ENCODE results near the gene TPK1. TPM values are rescaled to one million over a fixed set of nuclear protein-coding genes. Genes with fewer than 3 reads are reported as not detected.
"Not testable (repeated sequence)": the region's sequence is repeated elsewhere in the genome, so short reads cannot be mapped to it uniquely, and the experiment has no call there.

The TPK1 gene
- total and polyA plus RNA-seq, 8 donors = 1.4 to 3.6 (median 2.2) TPM

GRCh38 chr7:144784943-144785342, 50.9 kb downstream of the TPK1 start:
- ATAC-seq (no peak), DNase-seq (no peak), FAIRE-seq (no peak)
- 83 to 90% methylated on average over 3 of the region's 3 CpGs for WGBS, 2 donors
- no peaks in the 10 kb centered on the region for H3K27me3 ChIP-seq
- H3K9me3 ChIP-seq = no peaks in the 10 kb centered on the region
- H3K36me3 ChIP-seq = no peaks in the 10 kb centered on the region
- no peak for TF ChIP-seq CTCF (IDR thresholded peaks at IDR 0.05)
- no peak overlapping the region for H3K27ac ChIP-seq
- H3K4me3 ChIP-seq = no peak overlapping the region
- no peaks in the 10 kb centered on the region for H3K4me1 ChIP-seq
- intact Hi-C loops (cut with DNase I) = loop anchor here in 1 of 3 donors (5.0 kb wide), 1 partner anchor 207 kb away; no protein-coding TSS in a partner anchor

- DNase-seq (no peak), FAIRE-seq (peak; percentile 47), ATAC-seq (no peak)
- Histone ChIP-seq H3K9me3 (no peaks in the 10 kb centered on the region), H3K27ac (no peak overlapping the region), H3K36me3 (no peaks in the 10 kb centered on the region), H3K4me1 (no peaks in the 10 kb centered on the region), H3K27me3 (no peaks in the 10 kb centered on the region), H3K4me3 (no peak overlapping the region)
- TF ChIP-seq CTCF (IDR thresholded peaks at IDR 0.05) = no peak
- WGBS, 2 donors = 96% methylated on average over 2 of the region's 2 CpGs
- intact Hi-C loops (cut with DNase I) = no loop called here
Observed at GRCh38 chr7:144784441-144784840, 51.4 kb downstream of the TPK1 start.

GRCh38 chr7:144782883-144783282, 53.0 kb downstream of the TPK1 start:
- Histone ChIP-seq H3K4me3 (no peak overlapping the region), H3K4me1 (no peaks in the 10 kb centered on the region), H3K36me3 (no peaks in the 10 kb centered on the region)

GRCh38 chr7:144780071-144780608, 55.7 kb downstream of the TPK1 start:
- no peaks in the 10 kb centered on the region for H3K4me1 ChIP-seq
- ATAC-seq (no peak), DNase-seq (no peak), FAIRE-seq (no peak)
- H3K36me3 ChIP-seq = no peaks in the 10 kb centered on the region
- H3K27me3 ChIP-seq = no peaks in the 10 kb centered on the region
- intact Hi-C loops (cut with DNase I) = no loop called here
- H3K9me3 ChIP-seq = no peaks in the 10 kb centered on the region
- no peak overlapping the region for H3K4me3 ChIP-seq
- H3K27ac ChIP-seq = no peak overlapping the region
- 92 to 95% methylated on average over 4 of the region's 4 CpGs for WGBS, 2 donors
- TF ChIP-seq CTCF (IDR thresholded peaks at IDR 0.05) = no peak

More at GRCh38 chr7:144782883-144783282, 53.0 kb downstream of the TPK1 start:
- no peaks in the 10 kb centered on the region for H3K27me3 ChIP-seq
- H3K9me3 ChIP-seq = no peaks in the 10 kb centered on the region
- no peak overlapping the region for H3K27ac ChIP-seq
- intact Hi-C loops (cut with DNase I) = no loop called here
- DNase-seq (no peak), FAIRE-seq (no peak), ATAC-seq (no peak)
- TF ChIP-seq CTCF (IDR thresholded peaks at IDR 0.05) = no peak
- WGBS, 2 donors = 46 to 52% methylated on average over 1 of the region's 1 CpG

GRCh38 chr7:144777889-144778288, 58.0 kb downstream of the TPK1 start:
- H3K36me3 ChIP-seq; H3K4me3 ChIP-seq; ATAC-seq; H3K27ac ChIP-seq; H3K9me3 ChIP-seq; FAIRE-seq; H3K27me3 ChIP-seq; intact Hi-C loops (cut with DNase I); H3K4me1 ChIP-seq; DNase-seq: not testable (repeated sequence)
- 83 to 92% methylated on average over 3 of the region's 3 CpGs for WGBS, 2 donors
